HepG2 (cell line): ENCODE results near the gene RPS6KB2. TPM values are rescaled to one million over a fixed set of nuclear protein-coding genes. Genes with fewer than 3 reads are reported as not detected.

Source experiments
- ATF7 ChIP-seq, 2 experiments: fragments of 450-650 bp in 1 of 2; sonication (generic) in 1 of 2; formaldehyde crosslinking in 1 of 2; IDR thresholded peaks; 2 replicates each; pipeline versions ENCODE4 v1.4.0 to v1.6.1; 2016 to 2020; ENCODE audit warnings: antibody characterized with exemption in 1 of 2, mild to moderate bottlenecking in 1 of 2, missing genetic modification reagents in 1 of 2
- CBX5 ChIP-seq: sonication (generic); formaldehyde crosslinking; IDR thresholded peaks from 2 replicates; pipeline ENCODE4 v1.4.0; 2020; ENCODE audit warnings: missing genetic modification reagents, borderline replicate concordance
- NR2C2 ChIP-seq: sonication (generic); formaldehyde crosslinking; IDR thresholded peaks from 2 replicates; pipeline ENCODE4 v1.4.0; 2020; ENCODE audit warnings: missing genetic modification reagents, mild to moderate bottlenecking, moderate library complexity, borderline replicate concordance
- POGZ ChIP-seq: sonication (generic); formaldehyde crosslinking; IDR thresholded peaks from 2 replicates; pipeline ENCODE4 v1.4.0; 2020; ENCODE audit warnings: mild to moderate bottlenecking, missing genetic modification reagents
- RXRA ChIP-seq: sonication (generic); formaldehyde crosslinking; IDR thresholded peaks from 2 replicates; pipeline ENCODE4 v1.5.1; 2020; ENCODE audit warnings: missing genetic modification reagents
- TEAD2 ChIP-seq: sonication (generic); formaldehyde crosslinking; IDR thresholded peaks from 2 replicates; pipeline ENCODE4 v1.9.0; 2021; ENCODE audit warnings: missing genetic modification reagents
- ZNF430 ChIP-seq: sonication (generic); formaldehyde crosslinking; IDR thresholded peaks from 2 replicates; pipeline ENCODE4 v1.9.0; 2021; ENCODE audit warnings: mild to moderate bottlenecking, missing genetic modification reagents
- ZNF569 ChIP-seq: sonication (generic); formaldehyde crosslinking; IDR thresholded peaks from 2 replicates; pipeline ENCODE4 v1.5.0; 2020; ENCODE audit warnings: mild to moderate bottlenecking, missing genetic modification reagents, moderate library complexity, borderline replicate concordance
- ZNF839 ChIP-seq: sonication (generic); formaldehyde crosslinking; IDR thresholded peaks from 2 replicates; pipeline ENCODE4 v1.4.0; 2020; ENCODE audit warnings: missing genetic modification reagents, mild to moderate bottlenecking, borderline replicate concordance
- polyA plus RNA-seq, 8 experiments: library from polyadenylated mRNA; depleted of rRNA in 3 of 8; stranded (reverse) in 7 of 8; unstranded in 1 of 8; fragments of >200 nt; fragmentation: Illumina TruSeq in 4 of 8; extraction: Trizol in 4 of 8; gene quantifications; 2 replicates each; pipeline versions ENCODE4 v1.2.1 to v1.2.3, GENCODE V29; 2011 to 2016; ENCODE audit warnings: low read depth in 4 of 8, missing spikeins in 1 of 8, mixed read lengths in 1 of 8; ENCODE audit not compliant: insufficient read depth in 1 of 8
- total RNA-seq, 5 experiments: library from RNA; depleted of rRNA; stranded (reverse); fragments of >200 nt; fragmentation: Illumina TruSeq; extraction: Trizol; gene quantifications; 2 replicates each; pipeline ENCODE4 v1.2.3, GENCODE V29; 2016; ENCODE audit warnings: low read depth in 1 of 5
- TF ChIP-seq, protein P1 (sequence below): sonication (generic); formaldehyde crosslinking; IDR thresholded peaks from 2 replicates; pipeline ENCODE4 v1.4.0; 2020; ENCODE audit warnings: missing genetic modification reagents
- TF ChIP-seq, protein P2 (sequence below): IDR thresholded peaks from 2 replicates; pipeline ENCODE4 v1.6.1; 2016; ENCODE audit warnings: missing compliant biosample characterization, missing genetic modification reagents, borderline replicate concordance
- TF ChIP-seq, protein P3 (sequence below): sonication (generic); formaldehyde crosslinking; IDR thresholded peaks from 2 replicates; pipeline ENCODE4 v1.8.1; 2022; ENCODE audit warnings: low read depth, mild to moderate bottlenecking, missing genetic modification reagents
- TF ChIP-seq, protein P4 (sequence below): sonication (generic); formaldehyde crosslinking; IDR thresholded peaks from 2 replicates; pipeline ENCODE4 v1.4.0; 2020; ENCODE audit warnings: missing genetic modification reagents
- TF ChIP-seq, protein P5 (sequence below): sonication (generic); formaldehyde crosslinking; IDR thresholded peaks from 2 replicates; pipeline ENCODE4 v1.8.1; 2023; ENCODE audit warnings: missing genetic modification reagents, inconsistent platforms, borderline replicate concordance

Gene RPS6KB2
- total and polyA plus RNA-seq, 2 of the 13 experiments (the other 11 are each of a cell fraction or from before 2014, with no cell fraction given), result 52.9 to 54.8 TPM

DNA sequence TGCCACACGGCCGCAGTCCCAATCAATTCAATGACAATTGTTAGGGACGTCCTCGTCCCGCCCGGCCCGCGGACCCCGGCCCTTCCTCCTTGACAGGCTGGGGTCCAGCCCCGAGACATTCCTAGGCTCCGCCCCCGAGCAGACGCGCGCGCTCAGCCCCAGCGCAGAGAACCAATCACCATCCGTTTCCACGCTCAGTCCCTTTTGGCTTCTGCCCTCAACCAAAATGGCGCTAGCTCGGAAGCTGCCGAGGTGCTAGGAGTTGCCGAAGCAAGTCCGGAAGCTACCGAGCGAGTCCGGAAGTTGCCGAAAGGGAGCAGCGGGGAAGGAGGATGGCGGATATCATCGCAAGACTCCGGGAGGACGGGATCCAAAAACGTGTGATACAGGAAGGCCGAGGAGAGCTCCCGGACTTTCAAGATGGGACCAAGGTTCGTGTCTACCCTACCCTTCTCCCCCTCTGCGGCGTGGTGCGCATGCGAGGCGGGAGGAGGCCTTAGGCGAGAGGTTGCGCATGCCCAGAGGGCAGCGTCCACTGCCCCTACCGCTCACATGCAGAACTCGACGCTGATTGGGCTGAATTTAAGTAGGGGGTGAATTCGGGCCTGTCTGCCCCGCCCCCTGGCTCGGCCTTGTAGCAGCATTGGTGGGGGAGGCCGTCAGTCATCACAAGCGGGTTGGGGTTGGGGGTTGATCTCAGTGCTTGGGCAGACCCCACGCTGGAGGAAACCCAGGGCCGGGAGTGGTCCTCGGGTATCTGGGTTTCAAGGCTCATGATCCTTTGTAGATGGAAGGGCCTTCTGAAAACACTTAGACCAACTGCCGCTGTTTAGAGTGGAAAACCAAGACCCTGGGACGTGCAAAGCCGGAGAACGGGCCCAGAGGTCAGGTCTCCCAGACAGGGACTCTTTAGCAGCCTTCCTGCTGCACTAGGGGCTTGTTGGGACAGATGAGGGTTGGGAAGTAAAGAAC, 54.8 kb downstream of the RPS6KB2 start, which contains the start of gene AIP (continued):
- TF ChIP-seq, protein P1, sequence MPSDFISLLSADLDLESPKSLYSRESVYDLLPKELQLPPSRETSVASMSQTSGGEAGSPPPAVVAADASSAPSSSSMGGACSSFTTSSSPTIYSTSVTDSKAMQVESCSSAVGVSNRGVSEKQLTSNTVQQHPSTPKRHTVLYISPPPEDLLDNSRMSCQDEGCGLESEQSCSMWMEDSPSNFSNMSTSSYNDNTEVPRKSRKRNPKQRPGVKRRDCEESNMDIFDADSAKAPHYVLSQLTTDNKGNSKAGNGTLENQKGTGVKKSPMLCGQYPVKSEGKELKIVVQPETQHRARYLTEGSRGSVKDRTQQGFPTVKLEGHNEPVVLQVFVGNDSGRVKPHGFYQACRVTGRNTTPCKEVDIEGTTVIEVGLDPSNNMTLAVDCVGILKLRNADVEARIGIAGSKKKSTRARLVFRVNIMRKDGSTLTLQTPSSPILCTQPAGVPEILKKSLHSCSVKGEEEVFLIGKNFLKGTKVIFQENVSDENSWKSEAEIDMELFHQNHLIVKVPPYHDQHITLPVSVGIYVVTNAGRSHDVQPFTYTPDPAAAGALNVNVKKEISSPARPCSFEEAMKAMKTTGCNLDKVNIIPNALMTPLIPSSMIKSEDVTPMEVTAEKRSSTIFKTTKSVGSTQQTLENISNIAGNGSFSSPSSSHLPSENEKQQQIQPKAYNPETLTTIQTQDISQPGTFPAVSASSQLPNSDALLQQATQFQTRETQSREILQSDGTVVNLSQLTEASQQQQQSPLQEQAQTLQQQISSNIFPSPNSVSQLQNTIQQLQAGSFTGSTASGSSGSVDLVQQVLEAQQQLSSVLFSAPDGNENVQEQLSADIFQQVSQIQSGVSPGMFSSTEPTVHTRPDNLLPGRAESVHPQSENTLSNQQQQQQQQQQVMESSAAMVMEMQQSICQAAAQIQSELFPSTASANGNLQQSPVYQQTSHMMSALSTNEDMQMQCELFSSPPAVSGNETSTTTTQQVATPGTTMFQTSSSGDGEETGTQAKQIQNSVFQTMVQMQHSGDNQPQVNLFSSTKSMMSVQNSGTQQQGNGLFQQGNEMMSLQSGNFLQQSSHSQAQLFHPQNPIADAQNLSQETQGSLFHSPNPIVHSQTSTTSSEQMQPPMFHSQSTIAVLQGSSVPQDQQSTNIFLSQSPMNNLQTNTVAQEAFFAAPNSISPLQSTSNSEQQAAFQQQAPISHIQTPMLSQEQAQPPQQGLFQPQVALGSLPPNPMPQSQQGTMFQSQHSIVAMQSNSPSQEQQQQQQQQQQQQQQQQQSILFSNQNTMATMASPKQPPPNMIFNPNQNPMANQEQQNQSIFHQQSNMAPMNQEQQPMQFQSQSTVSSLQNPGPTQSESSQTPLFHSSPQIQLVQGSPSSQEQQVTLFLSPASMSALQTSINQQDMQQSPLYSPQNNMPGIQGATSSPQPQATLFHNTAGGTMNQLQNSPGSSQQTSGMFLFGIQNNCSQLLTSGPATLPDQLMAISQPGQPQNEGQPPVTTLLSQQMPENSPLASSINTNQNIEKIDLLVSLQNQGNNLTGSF (CRISPR knock-in tag), result peak; percentile 95; the same call in 1 of the 2 replicates
- TF ChIP-seq, protein P2, sequence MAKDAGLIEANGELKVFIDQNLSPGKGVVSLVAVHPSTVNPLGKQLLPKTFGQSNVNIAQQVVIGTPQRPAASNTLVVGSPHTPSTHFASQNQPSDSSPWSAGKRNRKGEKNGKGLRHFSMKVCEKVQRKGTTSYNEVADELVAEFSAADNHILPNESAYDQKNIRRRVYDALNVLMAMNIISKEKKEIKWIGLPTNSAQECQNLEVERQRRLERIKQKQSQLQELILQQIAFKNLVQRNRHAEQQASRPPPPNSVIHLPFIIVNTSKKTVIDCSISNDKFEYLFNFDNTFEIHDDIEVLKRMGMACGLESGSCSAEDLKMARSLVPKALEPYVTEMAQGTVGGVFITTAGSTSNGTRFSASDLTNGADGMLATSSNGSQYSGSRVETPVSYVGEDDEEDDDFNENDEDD, result peak; percentile 100
- peak; percentile 91 for TF ChIP-seq RXRA (CRISPR knock-in tag)
- TF ChIP-seq ZNF569 (CRISPR knock-in tag), result no peak; the same call in 1 of the 2 replicates
- TF ChIP-seq, protein P3, sequence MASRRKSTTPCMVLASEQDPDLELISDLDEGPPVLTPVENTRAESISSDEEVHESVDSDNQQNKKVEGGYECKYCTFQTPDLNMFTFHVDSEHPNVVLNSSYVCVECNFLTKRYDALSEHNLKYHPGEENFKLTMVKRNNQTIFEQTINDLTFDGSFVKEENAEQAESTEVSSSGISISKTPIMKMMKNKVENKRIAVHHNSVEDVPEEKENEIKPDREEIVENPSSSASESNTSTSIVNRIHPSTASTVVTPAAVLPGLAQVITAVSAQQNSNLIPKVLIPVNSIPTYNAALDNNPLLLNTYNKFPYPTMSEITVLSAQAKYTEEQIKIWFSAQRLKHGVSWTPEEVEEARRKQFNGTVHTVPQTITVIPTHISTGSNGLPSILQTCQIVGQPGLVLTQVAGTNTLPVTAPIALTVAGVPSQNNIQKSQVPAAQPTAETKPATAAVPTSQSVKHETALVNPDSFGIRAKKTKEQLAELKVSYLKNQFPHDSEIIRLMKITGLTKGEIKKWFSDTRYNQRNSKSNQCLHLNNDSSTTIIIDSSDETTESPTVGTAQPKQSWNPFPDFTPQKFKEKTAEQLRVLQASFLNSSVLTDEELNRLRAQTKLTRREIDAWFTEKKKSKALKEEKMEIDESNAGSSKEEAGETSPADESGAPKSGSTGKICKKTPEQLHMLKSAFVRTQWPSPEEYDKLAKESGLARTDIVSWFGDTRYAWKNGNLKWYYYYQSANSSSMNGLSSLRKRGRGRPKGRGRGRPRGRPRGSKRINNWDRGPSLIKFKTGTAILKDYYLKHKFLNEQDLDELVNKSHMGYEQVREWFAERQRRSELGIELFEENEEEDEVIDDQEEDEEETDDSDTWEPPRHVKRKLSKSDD (CRISPR knock-in tag), result peak; percentile 93
- TF ChIP-seq NR2C2 (CRISPR knock-in tag), result peak; percentile 77
- peak; percentile 96 for TF ChIP-seq ZNF430 (CRISPR knock-in tag)
- TF ChIP-seq ZNF839, result 0 out of 2 replicates have a peak, but pooled peaks have one; percentile 93
- peak; percentile 90; the same call in 1 of the 2 replicates for TF ChIP-seq TEAD2 (CRISPR knock-in tag)
- TF ChIP-seq CBX5 (CRISPR knock-in tag), result peak; percentile 78; the same call in 1 of the 2 replicates
- no peak for TF ChIP-seq ATF7 (IDR thresholded peaks at IDR 0.05)
- peak; percentile 82; the same call in 1 of the 2 replicates for TF ChIP-seq ATF7 (CRISPR knock-in tag; IDR thresholded peaks at IDR 0.05)
- peak; percentile 88 for TF ChIP-seq POGZ (CRISPR knock-in tag)
- TF ChIP-seq, protein P4, sequence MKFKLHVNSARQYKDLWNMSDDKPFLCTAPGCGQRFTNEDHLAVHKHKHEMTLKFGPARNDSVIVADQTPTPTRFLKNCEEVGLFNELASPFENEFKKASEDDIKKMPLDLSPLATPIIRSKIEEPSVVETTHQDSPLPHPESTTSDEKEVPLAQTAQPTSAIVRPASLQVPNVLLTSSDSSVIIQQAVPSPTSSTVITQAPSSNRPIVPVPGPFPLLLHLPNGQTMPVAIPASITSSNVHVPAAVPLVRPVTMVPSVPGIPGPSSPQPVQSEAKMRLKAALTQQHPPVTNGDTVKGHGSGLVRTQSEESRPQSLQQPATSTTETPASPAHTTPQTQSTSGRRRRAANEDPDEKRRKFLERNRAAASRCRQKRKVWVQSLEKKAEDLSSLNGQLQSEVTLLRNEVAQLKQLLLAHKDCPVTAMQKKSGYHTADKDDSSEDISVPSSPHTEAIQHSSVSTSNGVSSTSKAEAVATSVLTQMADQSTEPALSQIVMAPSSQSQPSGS, result peak; percentile 65; the same call in 1 of the 2 replicates
- TF ChIP-seq, protein P5, sequence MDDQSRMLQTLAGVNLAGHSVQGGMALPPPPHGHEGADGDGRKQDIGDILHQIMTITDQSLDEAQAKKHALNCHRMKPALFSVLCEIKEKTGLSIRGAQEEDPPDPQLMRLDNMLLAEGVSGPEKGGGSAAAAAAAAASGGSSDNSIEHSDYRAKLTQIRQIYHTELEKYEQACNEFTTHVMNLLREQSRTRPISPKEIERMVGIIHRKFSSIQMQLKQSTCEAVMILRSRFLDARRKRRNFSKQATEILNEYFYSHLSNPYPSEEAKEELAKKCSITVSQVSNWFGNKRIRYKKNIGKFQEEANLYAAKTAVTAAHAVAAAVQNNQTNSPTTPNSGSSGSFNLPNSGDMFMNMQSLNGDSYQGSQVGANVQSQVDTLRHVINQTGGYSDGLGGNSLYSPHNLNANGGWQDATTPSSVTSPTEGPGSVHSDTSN (CRISPR knock-in tag), result 0 out of 2 replicates have a peak, but pooled peaks have one; percentile 54
